GM12891 (cell line): ENCODE data around the gene P2RY8.

ENCODE experiments used
- POLR2A ChIP-seq: IDR thresholded peaks from 2 replicates; pipeline ENCODE4 v1.6.1; 2011; ENCODE audit warnings: low read depth, low read length, control low read depth
- POLR2AphosphoS5 ChIP-seq: IDR thresholded peaks from 2 replicates; pipeline ENCODE4 v1.6.1; 2011; ENCODE audit warnings: low read depth, low read length, control low read depth
- TAF1 ChIP-seq: IDR thresholded peaks from 2 replicates; pipeline ENCODE4 v1.6.1; 2011; ENCODE audit warnings: low read depth, low read length, control low read depth

DNA sequence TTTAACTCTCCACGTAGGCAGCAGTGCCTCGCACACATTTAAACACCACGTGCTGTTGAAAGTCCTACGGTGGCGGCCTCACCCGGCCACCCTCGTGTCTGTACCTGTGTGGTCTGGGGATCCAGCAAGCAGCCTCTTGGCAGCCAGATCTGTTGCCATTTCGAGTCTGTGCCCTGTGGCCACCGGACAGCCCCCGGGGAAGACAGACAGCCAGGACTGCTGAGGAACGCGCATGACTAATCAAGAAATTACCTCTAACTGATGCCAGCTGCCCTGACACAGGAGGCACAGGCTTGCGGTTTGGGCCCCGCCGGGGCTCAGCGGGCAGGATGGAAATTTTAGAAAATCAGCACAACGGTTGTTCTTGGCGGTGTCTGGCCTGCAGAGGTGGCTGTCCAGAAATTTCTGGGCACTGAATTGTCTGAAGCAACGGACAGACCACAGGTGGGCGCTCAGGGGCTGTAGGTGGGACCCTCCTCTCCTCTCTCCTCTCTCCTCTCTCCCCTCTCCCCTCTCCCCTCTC lies 68.7 kb downstream of the P2RY8 start:
- TF ChIP-seq POLR2A (no peak), POLR2AphosphoS5 (no peak), TAF1 (no peak)
